ENCODE results near the gene NR2F1-AS1. TPM values are rescaled to one million over a fixed set of nuclear protein-coding genes. Genes with fewer than 3 reads are reported as not detected.

Gene NR2F1-AS1
- total RNA-seq, 4 donors from 2014 or later, result 4.1 to 8.6 (median 5.3) TPM

- TF ChIP-seq, protein P1, sequence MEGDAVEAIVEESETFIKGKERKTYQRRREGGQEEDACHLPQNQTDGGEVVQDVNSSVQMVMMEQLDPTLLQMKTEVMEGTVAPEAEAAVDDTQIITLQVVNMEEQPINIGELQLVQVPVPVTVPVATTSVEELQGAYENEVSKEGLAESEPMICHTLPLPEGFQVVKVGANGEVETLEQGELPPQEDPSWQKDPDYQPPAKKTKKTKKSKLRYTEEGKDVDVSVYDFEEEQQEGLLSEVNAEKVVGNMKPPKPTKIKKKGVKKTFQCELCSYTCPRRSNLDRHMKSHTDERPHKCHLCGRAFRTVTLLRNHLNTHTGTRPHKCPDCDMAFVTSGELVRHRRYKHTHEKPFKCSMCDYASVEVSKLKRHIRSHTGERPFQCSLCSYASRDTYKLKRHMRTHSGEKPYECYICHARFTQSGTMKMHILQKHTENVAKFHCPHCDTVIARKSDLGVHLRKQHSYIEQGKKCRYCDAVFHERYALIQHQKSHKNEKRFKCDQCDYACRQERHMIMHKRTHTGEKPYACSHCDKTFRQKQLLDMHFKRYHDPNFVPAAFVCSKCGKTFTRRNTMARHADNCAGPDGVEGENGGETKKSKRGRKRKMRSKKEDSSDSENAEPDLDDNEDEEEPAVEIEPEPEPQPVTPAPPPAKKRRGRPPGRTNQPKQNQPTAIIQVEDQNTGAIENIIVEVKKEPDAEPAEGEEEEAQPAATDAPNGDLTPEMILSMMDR (IDR thresholded peaks at IDR 0.05; ENCODE audit: low read depth), result no peak
Observed at GRCh38 chr5:93462916-93463315, 118.1 kb downstream of the NR2F1-AS1 start.

DNA sequence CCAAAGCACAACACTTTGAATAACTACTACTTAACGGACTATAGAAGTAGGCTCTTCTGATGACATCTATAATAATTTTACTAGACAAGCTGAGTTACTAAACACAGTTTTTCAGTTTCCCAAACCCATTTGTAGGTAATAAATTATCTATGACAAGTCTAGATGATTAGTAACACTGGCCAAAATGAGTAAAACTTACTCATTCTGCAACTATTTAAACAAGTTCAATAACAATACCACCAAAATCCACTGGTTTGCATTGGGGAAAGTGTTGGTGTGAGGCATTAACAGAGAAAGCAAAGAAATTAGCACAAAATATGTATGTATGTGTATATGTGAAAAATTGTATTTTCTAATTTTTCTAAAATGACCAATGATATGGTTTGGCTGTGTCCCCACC lies 119.3 kb downstream of the NR2F1-AS1 start:
- TF ChIP-seq, protein P1 (IDR thresholded peaks at IDR 0.05; ENCODE audit: low read depth), result no peak

- TF ChIP-seq, protein P1 (IDR thresholded peaks at IDR 0.05; ENCODE audit: low read depth), result no peak
Observed at GRCh38 chr5:93460286-93460685, 120.7 kb downstream of the NR2F1-AS1 start.

DNA sequence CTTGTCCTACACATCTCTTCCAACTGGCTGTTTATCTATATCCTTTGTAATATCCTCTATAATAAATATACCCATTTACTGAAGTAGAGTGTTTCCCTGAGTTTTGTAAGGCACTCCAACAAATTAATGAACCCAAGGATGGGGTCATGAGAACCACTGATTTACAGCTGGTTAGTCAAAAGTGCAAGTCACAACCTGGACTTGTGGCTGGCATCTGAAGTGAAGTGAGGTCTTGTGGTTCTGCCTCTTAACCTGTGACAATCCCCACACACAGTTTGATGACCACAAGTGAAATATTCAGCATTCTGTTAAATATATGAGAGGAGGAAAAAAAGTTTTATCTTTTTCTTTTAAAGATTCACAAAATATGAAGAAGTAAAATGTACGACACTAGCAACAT lies 126.1 kb downstream of the NR2F1-AS1 start:
- TF ChIP-seq, protein P1 (IDR thresholded peaks at IDR 0.05; ENCODE audit: low read depth), result no peak

GRCh38 chr5:93452255-93452654 lies 128.8 kb downstream of the NR2F1-AS1 start:
- TF ChIP-seq, protein P1 (IDR thresholded peaks at IDR 0.05; ENCODE audit: low read depth), result no peak

DNA sequence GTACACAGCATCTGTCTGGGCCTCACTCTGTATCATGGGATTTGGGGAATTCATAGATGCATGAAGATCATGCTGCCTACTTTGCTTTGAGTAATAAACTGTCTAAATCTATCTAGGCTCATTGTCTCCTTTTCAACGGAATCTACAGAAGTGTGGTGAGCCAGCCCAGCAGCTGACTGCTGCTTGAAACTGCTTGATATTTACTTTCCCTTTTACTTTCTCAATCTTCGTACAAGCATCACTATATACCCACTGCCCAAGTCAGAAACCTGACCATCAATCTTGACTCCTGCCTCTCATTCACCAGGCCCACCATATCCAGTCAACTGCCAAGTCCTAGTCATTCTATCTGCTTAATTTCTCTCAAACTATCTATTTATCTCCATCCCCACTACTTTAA lies 142.9 kb downstream of the NR2F1-AS1 start:
- TF ChIP-seq, protein P1 (IDR thresholded peaks at IDR 0.05; ENCODE audit: low read depth), result no peak

- TF ChIP-seq, protein P1 (IDR thresholded peaks at IDR 0.05; ENCODE audit: low read depth), result no peak
Observed at GRCh38 chr5:93436083-93436482, 144.9 kb downstream of the NR2F1-AS1 start.
